Colonic mucosa (tissue), 4 donors: ENCODE results near the gene CDK6. TPM values are rescaled to one million over a fixed set of nuclear protein-coding genes. Genes with fewer than 3 reads are reported as not detected.
"Not testable (repeated sequence)": the region's sequence is repeated elsewhere in the genome, so short reads cannot be mapped to it uniquely, and the experiment has no call there.

ENCODE experiments used
- DNase-seq: peaks from one replicate; pipeline ENCODE4 v3.0.0-alpha.2; 2020
- H3K27ac ChIP-seq: fragments of 200-600 bp; one replicate; pipeline ENCODE4 v1.8.0; 2021
- H3K27me3 ChIP-seq: fragments of 200-600 bp; one replicate; pipeline ENCODE4 v1.8.0; 2021
- H3K36me3 ChIP-seq: fragments of 200-600 bp; one replicate; pipeline ENCODE4 v1.8.0; 2021
- H3K4me1 ChIP-seq: fragments of 200-600 bp; one replicate; pipeline ENCODE4 v1.8.0; 2021; ENCODE audit warnings: mild to moderate bottlenecking
- H3K4me3 ChIP-seq: fragments of 200-600 bp; one replicate; pipeline ENCODE4 v1.8.0; 2021
- H3K9ac ChIP-seq, 2 donors: one replicate each; pipeline ENCODE4 v1.7.0; 2013; ENCODE audit warnings: control low read depth in 2 of 2, low read depth in 2 of 2, low read length in 2 of 2
- H3K9me3 ChIP-seq: fragments of 200-600 bp; one replicate; pipeline ENCODE4 v1.8.0; 2021
- intact Hi-C: fragments of 100-400 bp; cut with DNase I; formaldehyde crosslinking; loops from one replicate; pipeline ENCODE4 v1.14.1; 2022
- total RNA-seq, 2 donors: library from RNA; stranded (reverse); fragmentation: NEBNext Ultra II Directional in 1 of 2; extraction: Animal tissue kit (Norgen Biotek cat#: 25700) in 1 of 2; gene quantifications; one replicate each; pipeline ENCODE4 v1.2.1, GENCODE V29; 2021
- TF ChIP-seq, protein P1 (sequence below): fragments of 200-600 bp; IDR thresholded peaks from one replicate; pipeline ENCODE4 v1.8.0; 2022; ENCODE audit warnings: antibody characterized with exemption, mild to moderate bottlenecking
- donor health status: healthy.
- donor health status: DM: no; HTN: no; CAD: no.
- donor health status: DM: no; HTN: no; CAD: no.

The CDK6 gene
- total RNA-seq, 2 donors from 2014 or later: 37.1 to 55.4 TPM

- Histone ChIP-seq H3K4me3 (no peak overlapping the region), H3K4me1 (no peaks in the 10 kb centered on the region), H3K36me3 (no peaks in the 10 kb centered on the region), H3K9ac (no peak overlapping the region), H3K27ac (no peak overlapping the region), H3K27me3 (no peaks in the 10 kb centered on the region), H3K9me3 (no peaks in the 10 kb centered on the region)
- intact Hi-C loops: no loop called here
- TF ChIP-seq, protein P1, sequence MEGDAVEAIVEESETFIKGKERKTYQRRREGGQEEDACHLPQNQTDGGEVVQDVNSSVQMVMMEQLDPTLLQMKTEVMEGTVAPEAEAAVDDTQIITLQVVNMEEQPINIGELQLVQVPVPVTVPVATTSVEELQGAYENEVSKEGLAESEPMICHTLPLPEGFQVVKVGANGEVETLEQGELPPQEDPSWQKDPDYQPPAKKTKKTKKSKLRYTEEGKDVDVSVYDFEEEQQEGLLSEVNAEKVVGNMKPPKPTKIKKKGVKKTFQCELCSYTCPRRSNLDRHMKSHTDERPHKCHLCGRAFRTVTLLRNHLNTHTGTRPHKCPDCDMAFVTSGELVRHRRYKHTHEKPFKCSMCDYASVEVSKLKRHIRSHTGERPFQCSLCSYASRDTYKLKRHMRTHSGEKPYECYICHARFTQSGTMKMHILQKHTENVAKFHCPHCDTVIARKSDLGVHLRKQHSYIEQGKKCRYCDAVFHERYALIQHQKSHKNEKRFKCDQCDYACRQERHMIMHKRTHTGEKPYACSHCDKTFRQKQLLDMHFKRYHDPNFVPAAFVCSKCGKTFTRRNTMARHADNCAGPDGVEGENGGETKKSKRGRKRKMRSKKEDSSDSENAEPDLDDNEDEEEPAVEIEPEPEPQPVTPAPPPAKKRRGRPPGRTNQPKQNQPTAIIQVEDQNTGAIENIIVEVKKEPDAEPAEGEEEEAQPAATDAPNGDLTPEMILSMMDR: no peak
- no peak for DNase-seq
Measured at GRCh38 chr7:92611735-92612134, 224.6 kb downstream of the CDK6 start.

DNA sequence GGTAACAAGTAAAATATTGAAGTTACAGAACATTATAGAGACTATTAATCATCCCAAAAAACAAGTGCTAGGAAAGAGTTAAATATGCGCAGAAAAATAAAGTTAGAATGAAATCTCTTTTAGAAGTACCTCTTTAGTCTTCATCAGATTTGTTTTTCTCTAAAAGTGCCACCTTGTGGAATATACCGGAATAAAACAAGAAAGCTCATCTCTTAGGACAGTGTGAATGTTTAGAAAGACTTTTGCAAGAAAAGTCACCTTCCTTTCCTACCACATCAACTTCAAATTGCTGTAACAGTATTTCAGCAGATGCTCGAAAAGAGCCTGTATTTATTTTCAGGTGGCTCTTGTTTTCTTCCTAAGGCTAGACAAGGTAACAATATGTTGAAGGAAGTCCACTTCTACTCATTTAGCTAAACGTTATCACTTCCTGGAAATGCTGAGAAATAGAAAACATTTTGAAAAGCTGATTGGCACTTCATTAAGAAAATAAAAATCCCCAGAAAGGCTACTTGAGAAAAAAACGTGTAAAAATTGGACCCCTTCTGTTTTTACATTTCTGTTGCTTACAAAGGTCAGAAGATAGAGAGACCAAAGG is 226.4 kb downstream of the CDK6 start:
- Histone ChIP-seq H3K9ac (no peak overlapping the region), H3K27me3 (no peaks in the 10 kb centered on the region), H3K27ac (no peak overlapping the region), H3K36me3 (no peaks in the 10 kb centered on the region), H3K9me3 (no peaks in the 10 kb centered on the region), H3K4me3 (no peak overlapping the region), H3K4me1 (no peaks in the 10 kb centered on the region)
- TF ChIP-seq, protein P1: peak; percentile 47
- intact Hi-C loops: no loop called here
- no peak for DNase-seq

- no peak overlapping the region for H3K27ac ChIP-seq
- H3K9ac ChIP-seq: no peak overlapping the region
- TF ChIP-seq, protein P1: no peak
- no peaks in the 10 kb centered on the region for H3K4me1 ChIP-seq
- H3K9me3 ChIP-seq: no peaks in the 10 kb centered on the region
- no peaks in the 10 kb centered on the region for H3K36me3 ChIP-seq
- no peaks in the 10 kb centered on the region for H3K27me3 ChIP-seq
- intact Hi-C loops: no loop called here
- peak; percentile 50 for DNase-seq
- no peak overlapping the region for H3K4me3 ChIP-seq
Measured at GRCh38 chr7:92608380-92609322, 227.7 kb downstream of the CDK6 start.

GRCh38 chr7:92606985-92607384 is 229.4 kb downstream of the CDK6 start:
- H3K27me3 ChIP-seq: no peaks in the 10 kb centered on the region
- H3K4me1 ChIP-seq: no peaks in the 10 kb centered on the region
- H3K36me3 ChIP-seq: no peaks in the 10 kb centered on the region
- DNase-seq: no peak
- intact Hi-C loops: no loop called here
- no peak overlapping the region for H3K9ac ChIP-seq
- TF ChIP-seq, protein P1: no peak
- H3K27ac ChIP-seq: no peak overlapping the region
- no peak overlapping the region for H3K4me3 ChIP-seq
- no peaks in the 10 kb centered on the region for H3K9me3 ChIP-seq

- DNase-seq, H3K9ac ChIP-seq, H3K36me3 ChIP-seq, H3K27ac ChIP-seq, H3K9me3 ChIP-seq, H3K4me1 ChIP-seq, H3K4me3 ChIP-seq, intact Hi-C loops, H3K27me3 ChIP-seq: not testable (repeated sequence)
Measured at GRCh38 chr7:92604517-92604916, 231.9 kb downstream of the CDK6 start.

DNA sequence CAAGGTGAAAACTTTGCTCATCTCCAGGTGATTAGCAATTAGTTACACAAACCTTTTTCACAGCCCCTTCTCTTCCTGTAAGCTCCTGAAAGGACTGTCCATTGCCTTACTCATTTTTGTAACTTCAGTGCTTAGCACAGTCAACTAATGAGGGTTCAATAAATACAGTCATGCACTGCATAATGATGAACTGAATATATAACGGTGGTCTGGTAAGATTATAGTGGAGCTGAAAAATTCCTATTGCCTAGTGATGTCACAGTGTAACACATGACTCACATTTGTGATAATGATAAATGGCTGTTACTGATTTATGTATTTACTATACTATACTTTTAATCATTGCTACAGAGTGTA is 233.3 kb downstream of the CDK6 start:
- intact Hi-C loops: no loop called here
- no peaks in the 10 kb centered on the region for H3K4me1 ChIP-seq
- no peaks in the 10 kb centered on the region for H3K27me3 ChIP-seq
- no peak overlapping the region for H3K4me3 ChIP-seq
- no peaks in the 10 kb centered on the region for H3K36me3 ChIP-seq
- DNase-seq: no peak
- TF ChIP-seq, protein P1: no peak
- no peak overlapping the region for H3K9ac ChIP-seq
- H3K27ac ChIP-seq: no peak overlapping the region
- H3K9me3 ChIP-seq: no peaks in the 10 kb centered on the region
